Cardiac muscle cell (in vitro differentiated cells and primary cell): ENCODE data around the gene MS4A6E. TPM values are rescaled to one million over a fixed set of nuclear protein-coding genes. Genes with fewer than 3 reads are reported as not detected.

Experiments used
- DNase-seq, 2 donors: peaks; one replicate each; pipeline versions ENCODE4 v3.0.0 to v3.0.0-alpha.2; 2010 to 2017; ENCODE audit warnings: low read depth in 1 of 2, low spot score in 1 of 2
- H3K27ac ChIP-seq: fragments of 200-600 bp; sonication (generic); 2 replicates; pipeline ENCODE4 v1.5.1; 2016
- H3K27me3 ChIP-seq: fragments of 200-600 bp; sonication (generic); 2 replicates; pipeline ENCODE4 v1.6.0; 2016; ENCODE audit warnings: control low read depth
- H3K36me3 ChIP-seq: fragments of 200-600 bp; sonication (generic); 2 replicates; pipeline ENCODE4 v1.5.1; 2016; ENCODE audit warnings: control low read depth
- H3K4me1 ChIP-seq: fragments of 200-600 bp; sonication (generic); 2 replicates; pipeline ENCODE4 v1.8.1; 2017; ENCODE audit warnings: low read depth, mild to moderate bottlenecking, mixed run types
- H3K4me3 ChIP-seq: fragments of 200-600 bp; sonication (generic); 2 replicates; pipeline ENCODE4 v1.5.1; 2016; ENCODE audit warnings: mild to moderate bottlenecking
- H3K9me3 ChIP-seq: fragments of 200-600 bp; sonication (generic); 2 replicates; pipeline ENCODE4 v1.5.1; 2017; ENCODE audit warnings: low read depth, mild to moderate bottlenecking, control low read depth
- polyA plus RNA-seq: library from polyadenylated mRNA; unstranded; fragments of >200 nt; fragmentation: Nextera tagmentation; extraction: Ambion mirVana; gene quantifications from 2 replicates; pipeline ENCODE4 v1.2.1, GENCODE V29; 2016
- total RNA-seq: library from RNA; depleted of rRNA; stranded (reverse); fragments of >200 nt; gene quantifications from 2 replicates; pipeline ENCODE4 v1.2.3, GENCODE V29; 2016
- TF ChIP-seq, protein P1 (sequence below): IDR thresholded peaks from 2 replicates; pipeline ENCODE4 v1.5.1; 2012; ENCODE audit warnings: low read depth, mild to moderate bottlenecking, low read length

Gene MS4A6E
- total and polyA plus RNA-seq, 2 experiments from 2014 or later, result not detected

GRCh38 chr11:60376601-60377000 lies 49.5 kb downstream of the MS4A6E start:
- Histone ChIP-seq H3K9me3 (no peaks in the 10 kb centered on the region), H3K27ac (no peak overlapping the region), H3K4me3 (no peak overlapping the region), H3K4me1 (no peaks in the 10 kb centered on the region), H3K36me3 (no peaks in the 10 kb centered on the region), H3K27me3 (no peaks in the 10 kb centered on the region)
- no peak for DNase-seq
- TF ChIP-seq, protein P1, sequence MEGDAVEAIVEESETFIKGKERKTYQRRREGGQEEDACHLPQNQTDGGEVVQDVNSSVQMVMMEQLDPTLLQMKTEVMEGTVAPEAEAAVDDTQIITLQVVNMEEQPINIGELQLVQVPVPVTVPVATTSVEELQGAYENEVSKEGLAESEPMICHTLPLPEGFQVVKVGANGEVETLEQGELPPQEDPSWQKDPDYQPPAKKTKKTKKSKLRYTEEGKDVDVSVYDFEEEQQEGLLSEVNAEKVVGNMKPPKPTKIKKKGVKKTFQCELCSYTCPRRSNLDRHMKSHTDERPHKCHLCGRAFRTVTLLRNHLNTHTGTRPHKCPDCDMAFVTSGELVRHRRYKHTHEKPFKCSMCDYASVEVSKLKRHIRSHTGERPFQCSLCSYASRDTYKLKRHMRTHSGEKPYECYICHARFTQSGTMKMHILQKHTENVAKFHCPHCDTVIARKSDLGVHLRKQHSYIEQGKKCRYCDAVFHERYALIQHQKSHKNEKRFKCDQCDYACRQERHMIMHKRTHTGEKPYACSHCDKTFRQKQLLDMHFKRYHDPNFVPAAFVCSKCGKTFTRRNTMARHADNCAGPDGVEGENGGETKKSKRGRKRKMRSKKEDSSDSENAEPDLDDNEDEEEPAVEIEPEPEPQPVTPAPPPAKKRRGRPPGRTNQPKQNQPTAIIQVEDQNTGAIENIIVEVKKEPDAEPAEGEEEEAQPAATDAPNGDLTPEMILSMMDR, result no peak

- Histone ChIP-seq H3K27me3 (no peaks in the 10 kb centered on the region), H3K4me1 (no peaks in the 10 kb centered on the region), H3K36me3 (no peaks in the 10 kb centered on the region), H3K4me3 (no peak overlapping the region), H3K27ac (no peak overlapping the region), H3K9me3 (no peaks in the 10 kb centered on the region)
- DNase-seq, result no peak
- TF ChIP-seq, protein P1, result no peak
Observed at GRCh38 chr11:60377401-60378136, 50.5 kb downstream of the MS4A6E start.

DNA sequence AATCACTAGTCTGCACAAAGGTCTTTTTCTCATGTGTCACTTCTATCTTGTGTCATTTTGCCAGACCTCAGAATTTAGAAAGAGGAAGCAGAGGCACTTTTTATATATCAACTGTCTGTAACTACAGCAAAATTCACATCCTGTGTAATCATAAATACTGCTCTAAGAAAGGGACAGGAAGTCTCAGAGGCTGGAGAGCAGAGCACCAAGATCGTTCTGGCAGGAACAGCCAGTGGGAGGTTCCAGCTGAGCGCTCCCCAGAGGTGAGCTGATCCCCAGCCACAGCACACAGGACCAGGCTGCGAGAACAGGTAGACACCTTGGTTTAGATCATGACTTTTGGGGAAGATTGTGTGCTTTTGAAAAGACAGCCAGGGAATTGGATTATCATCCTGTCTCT lies 51.3 kb downstream of the MS4A6E start, which contains the start of gene MS4A7:
MS4A7 (plus strand) TSS at position 179 of the 400 bp plus-strand sequence. CDS start 4,610 bp downstream, outside the sequence.
- no peak within 1 kb of the TSS for H3K4me3 ChIP-seq

DNA sequence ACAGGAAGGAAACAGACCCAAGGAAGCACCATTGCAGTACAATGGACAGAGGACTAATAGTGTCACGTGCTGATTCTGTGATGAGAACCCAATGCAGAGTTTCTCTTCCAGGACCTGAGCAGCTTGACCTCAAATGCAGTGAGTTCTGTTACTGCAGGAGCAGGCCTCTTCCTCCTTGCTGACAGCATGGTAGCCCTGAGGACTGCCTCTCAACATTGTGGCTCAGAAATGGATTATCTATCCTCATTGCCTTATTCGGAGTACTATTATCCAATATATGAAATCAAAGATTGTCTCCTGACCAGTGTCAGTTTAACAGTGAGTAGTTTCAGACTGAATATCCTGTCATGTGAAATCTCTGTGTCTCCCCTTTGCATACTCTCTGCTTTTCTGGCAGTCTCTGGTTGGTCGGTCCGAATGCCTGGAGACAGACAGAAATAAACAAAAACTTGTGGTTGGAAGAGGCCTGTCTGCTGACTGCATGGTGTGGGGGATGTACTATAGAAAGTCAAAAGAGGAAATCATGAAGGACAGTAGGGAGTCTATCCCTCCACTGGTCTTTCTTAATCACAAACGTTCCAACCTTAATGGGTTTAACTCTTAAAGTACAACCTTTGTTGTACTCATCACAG lies 62.3 kb downstream of the MS4A6E start:
- no peaks in the 10 kb centered on the region for H3K4me1 ChIP-seq
- TF ChIP-seq, protein P1, result no peak
- H3K36me3 ChIP-seq, result no peaks in the 10 kb centered on the region
- no peak for DNase-seq
- no peaks in the 10 kb centered on the region for H3K9me3 ChIP-seq
- no peak overlapping the region for H3K27ac ChIP-seq
- H3K4me3 ChIP-seq, result no peak overlapping the region
- no peaks in the 10 kb centered on the region for H3K27me3 ChIP-seq

More for the DNA sequence above, 51.3 kb downstream of the MS4A6E start, which contains the start of gene MS4A7:
- TF ChIP-seq, protein P1, result no peak
- no peaks in the 10 kb centered on the region for H3K9me3 ChIP-seq
- no peaks in the 10 kb centered on the region for H3K27me3 ChIP-seq
- H3K4me1 ChIP-seq, result no peaks in the 10 kb centered on the region
- DNase-seq, result no peak
- H3K36me3 ChIP-seq, result no peaks in the 10 kb centered on the region
- no peak within 1 kb of the TSS for H3K27ac ChIP-seq

DNA sequence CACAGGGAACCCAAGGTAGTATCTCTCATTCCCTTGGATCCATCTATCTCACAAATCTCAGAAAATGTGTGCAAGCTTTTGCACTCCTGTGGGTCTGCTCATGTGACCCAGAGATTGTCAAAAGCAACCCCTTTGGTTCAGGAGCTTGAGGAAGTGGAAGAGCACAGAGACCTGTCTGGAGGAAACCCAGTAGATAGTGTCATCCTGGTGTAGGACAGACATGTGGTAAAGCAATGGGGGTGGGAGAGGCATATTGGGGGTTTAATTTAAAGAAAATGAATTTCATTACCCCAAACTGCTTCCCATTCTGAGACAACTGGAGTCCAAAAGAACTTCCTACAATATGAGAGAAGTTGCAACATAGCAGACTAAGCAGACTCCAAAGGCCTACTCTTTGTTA lies 63.4 kb downstream of the MS4A6E start:
- no peak overlapping the region for H3K27ac ChIP-seq
- TF ChIP-seq, protein P1, result no peak
- DNase-seq, result no peak
- H3K27me3 ChIP-seq, result no peaks in the 10 kb centered on the region
- no peaks in the 10 kb centered on the region for H3K36me3 ChIP-seq
- no peak overlapping the region for H3K4me3 ChIP-seq
- H3K4me1 ChIP-seq, result no peaks in the 10 kb centered on the region
- no peaks in the 10 kb centered on the region for H3K9me3 ChIP-seq

Other genes with a start within 250 kb of the MS4A6E start
- gene MS4A2, start 238.6 kb upstream of the MS4A6E start, total RNA-seq, result not detected in 2 replicates
- not detected in 2 replicates for gene MS4A2, start 238.6 kb upstream of the MS4A6E start, polyA plus RNA-seq
- gene MS4A6A, start 144.2 kb upstream of the MS4A6E start, total RNA-seq, result 0.83 TPM in 1 of 2 replicates, not detected in the other
- gene MS4A6A, start 144.2 kb upstream of the MS4A6E start, polyA plus RNA-seq, result not detected in 2 replicates
- not detected in 2 replicates for gene MS4A4E, start 84.1 kb upstream of the MS4A6E start, total RNA-seq
- gene MS4A4E, start 84.1 kb upstream of the MS4A6E start, polyA plus RNA-seq, result not detected in 2 replicates
- not detected in 2 replicates for gene MS4A4A, start 46.6 kb upstream of the MS4A6E start, total RNA-seq
- gene MS4A4A, start 46.6 kb upstream of the MS4A6E start, polyA plus RNA-seq, result not detected in 2 replicates
- not detected in 2 replicates for gene MS4A7, start 51.3 kb downstream of the MS4A6E start, total RNA-seq
- not detected in 2 replicates for gene MS4A7, start 51.3 kb downstream of the MS4A6E start, polyA plus RNA-seq
- gene MS4A14, start 69.2 kb downstream of the MS4A6E start, total RNA-seq, result not detected in 2 replicates
- not detected in 2 replicates for gene MS4A14, start 69.2 kb downstream of the MS4A6E start, polyA plus RNA-seq
- gene MS4A5, start 102.3 kb downstream of the MS4A6E start, total RNA-seq, result not detected in 2 replicates
- not detected in 2 replicates for gene MS4A5, start 102.3 kb downstream of the MS4A6E start, polyA plus RNA-seq
- gene MS4A1, start 128.6 kb downstream of the MS4A6E start, total RNA-seq, result not detected in 2 replicates
- gene MS4A1, start 128.6 kb downstream of the MS4A6E start, polyA plus RNA-seq, result 0.27 TPM in 1 of 2 replicates, not detected in the other
- not detected in 2 replicates for gene MS4A12, start 165.5 kb downstream of the MS4A6E start, total RNA-seq
- gene MS4A12, start 165.5 kb downstream of the MS4A6E start, polyA plus RNA-seq, result not detected in 2 replicates
- gene MS4A13, start 188.1 kb downstream of the MS4A6E start, total RNA-seq, result not detected in 2 replicates
- gene MS4A13, start 188.1 kb downstream of the MS4A6E start, polyA plus RNA-seq, result not detected in 2 replicates